ENCODE data around the gene CEP250.

CEP250 gene

GRCh38 chr20:35556871-35557270 is 101.5 kb downstream of the CEP250 start:
- Histone ChIP-seq H2AFZ (ENCODE audit: low read depth, low read length, severe bottlenecking) (no peak overlapping the region), H4K20me1 (ENCODE audit: low read depth, low read length) (no peaks in the 10 kb centered on the region), H3K4me3 (ENCODE audit: insufficient read depth, low read length, poor library complexity, severe bottlenecking) (no peak overlapping the region), H3K27me3 (ENCODE audit: low read length) (no peaks in the 10 kb centered on the region), H3K9me3 (ENCODE audit: insufficient read depth, low read length) (no peaks in the 10 kb centered on the region), H3K9me2 (replicated peaks; ENCODE audit: insufficient read depth, low read length) (no peaks in the 10 kb centered on the region), H3K27ac (ENCODE audit: low read depth, low read length) (no peak overlapping the region), H3K79me2 (ENCODE audit: insufficient read depth, low read length) (no peaks in the 10 kb centered on the region), H3K4me2 (ENCODE audit: low read depth, low read length, poor library complexity, severe bottlenecking) (no peak overlapping the region), H3K9ac (ENCODE audit: low read length) (no peak overlapping the region), H3F3A (ENCODE audit: insufficient read depth) (no peaks in the 10 kb centered on the region), H3K36me3 (ENCODE audit: low read length) (no peaks in the 10 kb centered on the region)
- TF ChIP-seq EZH2phosphoT487 (conservative IDR thresholded peaks at IDR 0.05; ENCODE audit: low read length) (no peak), CTCF (IDR thresholded peaks at IDR 0.05; ENCODE audit: insufficient read depth, low read length, poor library complexity, severe bottlenecking) (no peak)

- TF ChIP-seq CTCF (IDR thresholded peaks at IDR 0.05; ENCODE audit: insufficient read depth, low read length, poor library complexity, severe bottlenecking) = no peak
- TF ChIP-seq EZH2phosphoT487 (conservative IDR thresholded peaks at IDR 0.05; ENCODE audit: low read length) = no peak
- H3K79me2 ChIP-seq (ENCODE audit: insufficient read depth, low read length) = no peaks in the 10 kb centered on the region
- H3K4me2 ChIP-seq (ENCODE audit: low read depth, low read length, poor library complexity, severe bottlenecking) = no peak overlapping the region
- H3K9ac ChIP-seq (ENCODE audit: low read length) = no peak overlapping the region
- no peaks in the 10 kb centered on the region for H3F3A ChIP-seq (ENCODE audit: insufficient read depth)
- H4K20me1 ChIP-seq (ENCODE audit: low read depth, low read length) = no peaks in the 10 kb centered on the region
- no peaks in the 10 kb centered on the region for H3K9me2 ChIP-seq (replicated peaks; ENCODE audit: insufficient read depth, low read length)
- H3K36me3 ChIP-seq (ENCODE audit: low read length) = no peaks in the 10 kb centered on the region
- H2AFZ ChIP-seq (ENCODE audit: low read depth, low read length, severe bottlenecking) = no peak overlapping the region
- no peak overlapping the region for H3K27ac ChIP-seq (ENCODE audit: low read depth, low read length)
- H3K27me3 ChIP-seq (ENCODE audit: low read length) = no peaks in the 10 kb centered on the region
- no peaks in the 10 kb centered on the region for H3K9me3 ChIP-seq (ENCODE audit: insufficient read depth, low read length)
- no peak overlapping the region for H3K4me3 ChIP-seq (ENCODE audit: insufficient read depth, low read length, poor library complexity, severe bottlenecking)
These were observed 103.1 kb downstream of the CEP250 start for GRCh38 chr20:35558451-35558850.

DNA sequence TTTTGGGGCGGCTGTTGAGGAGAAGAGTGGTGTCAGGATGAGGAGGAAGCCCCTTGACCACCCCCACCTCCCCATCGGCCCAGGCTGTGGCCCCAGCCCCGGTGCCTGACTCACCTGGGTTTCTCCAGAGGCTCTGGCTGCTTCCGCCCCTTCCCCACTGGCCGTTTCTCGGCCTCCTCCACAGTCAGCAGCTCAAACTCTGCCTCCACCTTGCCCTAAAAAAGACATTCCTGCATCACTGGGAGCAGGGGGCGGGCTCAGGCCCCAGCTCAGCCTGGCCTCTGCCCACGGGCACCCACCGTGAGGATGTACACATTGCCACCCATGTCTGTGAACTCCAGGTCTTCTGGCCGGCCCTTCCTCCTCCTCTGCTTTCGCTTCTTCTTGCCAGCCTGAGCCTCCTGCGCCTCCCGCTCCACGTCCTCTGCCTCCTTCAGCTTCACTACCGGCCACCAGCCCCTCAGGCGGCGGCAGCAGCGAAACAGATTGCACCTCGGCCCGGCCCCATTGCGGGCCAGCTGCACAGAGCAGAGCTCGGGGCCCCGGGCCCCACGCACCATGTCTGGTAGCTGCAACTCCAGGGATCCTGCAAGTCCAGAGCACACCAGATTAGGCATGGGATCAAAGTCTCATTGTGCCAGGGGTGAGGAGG is 103.8 kb downstream of the CEP250 start:
- no peak overlapping the region for H2AFZ ChIP-seq (ENCODE audit: low read depth, low read length, severe bottlenecking)
- no peak overlapping the region for H3K4me3 ChIP-seq (ENCODE audit: insufficient read depth, low read length, poor library complexity, severe bottlenecking)
- no peaks in the 10 kb centered on the region for H3F3A ChIP-seq (ENCODE audit: insufficient read depth)
- H3K79me2 ChIP-seq (ENCODE audit: insufficient read depth, low read length) = no peaks in the 10 kb centered on the region
- H3K27me3 ChIP-seq (ENCODE audit: low read length) = no peaks in the 10 kb centered on the region
- H3K9me3 ChIP-seq (ENCODE audit: insufficient read depth, low read length) = no peaks in the 10 kb centered on the region
- TF ChIP-seq EZH2phosphoT487 (conservative IDR thresholded peaks at IDR 0.05; ENCODE audit: low read length) (no peak), CTCF (IDR thresholded peaks at IDR 0.05; ENCODE audit: insufficient read depth, low read length, poor library complexity, severe bottlenecking) (no peak)
- H3K4me2 ChIP-seq (ENCODE audit: low read depth, low read length, poor library complexity, severe bottlenecking) = no peak overlapping the region
- no peaks in the 10 kb centered on the region for H3K36me3 ChIP-seq (ENCODE audit: low read length)
- no peak overlapping the region for H3K9ac ChIP-seq (ENCODE audit: low read length)
- no peaks in the 10 kb centered on the region for H4K20me1 ChIP-seq (ENCODE audit: low read depth, low read length)
- H3K27ac ChIP-seq (ENCODE audit: low read depth, low read length) = no peak overlapping the region
- no peaks in the 10 kb centered on the region for H3K9me2 ChIP-seq (replicated peaks; ENCODE audit: insufficient read depth, low read length)
